IgD-negative memory B cell (primary cell): Measurements from ENCODE around the gene SLAIN1. TPM values are rescaled to one million over a fixed set of nuclear protein-coding genes. Genes with fewer than 3 reads are reported as not detected.
A peak's percentile ranks its signal among the peaks of the same experiment; 100 is the strongest.

ENCODE experiments used
- H3K27ac Mint-ChIP-seq, 3 donors: one replicate each; pipeline ENCODE4 v1.8.0; 2020 to 2022; ENCODE audit warnings: mild to moderate bottlenecking in 3 of 3, mixed read lengths in 3 of 3, moderate library complexity in 1 of 3
- H3K27me3 Mint-ChIP-seq: one replicate; pipeline ENCODE4 v1.8.0; 2021; ENCODE audit warnings: mixed read lengths
- H3K36me3 Mint-ChIP-seq: one replicate; pipeline ENCODE4 v1.8.0; 2020; ENCODE audit warnings: mild to moderate bottlenecking, mixed read lengths
- H3K4me1 Mint-ChIP-seq, 3 donors: one replicate each; pipeline ENCODE4 v1.8.0; 2020 to 2022; ENCODE audit warnings: mixed read lengths in 3 of 3, mild to moderate bottlenecking in 1 of 3
- H3K4me3 Mint-ChIP-seq, 4 donors: one replicate each; pipeline ENCODE4 v1.8.0; 2020 to 2022; ENCODE audit warnings: mild to moderate bottlenecking in 4 of 4, mixed read lengths in 4 of 4, moderate library complexity in 3 of 4
- H3K9me3 Mint-ChIP-seq, 3 donors: one replicate each; pipeline ENCODE4 v1.8.0; 2020 to 2021; ENCODE audit warnings: mixed read lengths in 3 of 3, mild to moderate bottlenecking in 1 of 3
- polyA plus RNA-seq: library from polyadenylated mRNA; unstranded; fragments of 300-500 nt; fragmentation: Illumina TruSeq; gene quantifications from one replicate; pipeline ENCODE4 v1.2.3, GENCODE V29; 2021

The SLAIN1 gene
- polyA plus RNA-seq, 1 donor from 2014 or later = 7.7 TPM

DNA sequence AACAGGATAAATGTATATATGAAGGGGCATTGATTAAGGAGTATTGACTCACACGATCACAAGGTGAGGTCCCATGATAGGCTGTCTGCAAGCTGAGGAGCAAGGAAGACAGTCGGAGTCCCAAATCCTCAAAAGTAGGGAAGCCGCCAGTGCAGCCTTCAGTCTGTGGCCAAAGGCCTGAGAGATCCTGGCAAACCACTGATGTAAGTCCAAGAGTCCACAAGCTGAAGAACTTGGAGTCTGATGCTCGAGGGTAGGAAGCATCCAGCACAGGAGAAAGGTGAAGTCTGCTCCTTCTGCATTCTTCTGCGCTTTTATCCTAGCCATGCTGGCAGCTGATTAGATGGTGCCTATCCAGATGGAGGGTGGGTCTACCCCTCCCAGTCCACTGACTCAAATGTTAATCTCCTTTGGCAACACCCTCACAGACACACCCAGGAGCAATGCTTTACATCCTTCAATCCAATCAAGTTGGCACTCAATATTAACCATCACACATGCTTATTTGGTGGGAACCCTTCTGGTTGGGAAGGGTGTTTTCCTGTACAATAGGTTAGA lies 55.1 kb downstream of the SLAIN1 start:
- no peaks in the 10 kb centered on the region for H3K27me3 Mint-ChIP-seq

DNA sequence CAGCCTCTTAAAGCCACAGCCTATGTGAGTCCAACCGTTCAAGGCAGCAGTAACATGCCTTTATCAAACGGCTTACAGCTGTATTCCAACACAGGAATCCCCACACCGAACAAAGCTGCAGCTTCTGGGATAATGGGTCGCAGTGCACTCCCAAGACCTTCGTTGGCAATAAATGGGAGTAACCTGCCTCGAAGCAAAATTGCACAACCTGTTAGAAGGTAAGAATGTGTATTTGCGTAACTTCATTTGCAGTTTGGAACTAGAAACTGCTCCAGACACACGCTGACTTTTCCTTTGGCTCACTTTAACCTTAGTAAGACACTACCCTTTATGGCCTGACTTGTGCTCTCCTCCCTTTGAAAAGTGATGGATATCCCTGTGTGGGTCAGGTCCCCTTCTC lies 63.4 kb downstream of the SLAIN1 start:
- Mint-ChIP-seq H3K27me3 (no peaks in the 10 kb centered on the region), H3K4me3 (no peak overlapping the region), H3K27ac (no peak overlapping the region), H3K9me3 (no peaks in the 10 kb centered on the region), H3K4me1 (peaks cover 3% of the 10 kb centered on the region in 3 donors), H3K36me3 (peaks cover 4% of the 10 kb centered on the region)

More for the DNA sequence above, 55.1 kb downstream of the SLAIN1 start:
- Mint-ChIP-seq H3K36me3 (no peaks in the 10 kb centered on the region), H3K27ac (no peak overlapping the region), H3K4me3 (no peak overlapping the region), H3K9me3 (no peaks in the 10 kb centered on the region), H3K4me1 (peaks cover 0 to 3% (median 2%) of the 10 kb centered on the region in 3 donors)

DNA sequence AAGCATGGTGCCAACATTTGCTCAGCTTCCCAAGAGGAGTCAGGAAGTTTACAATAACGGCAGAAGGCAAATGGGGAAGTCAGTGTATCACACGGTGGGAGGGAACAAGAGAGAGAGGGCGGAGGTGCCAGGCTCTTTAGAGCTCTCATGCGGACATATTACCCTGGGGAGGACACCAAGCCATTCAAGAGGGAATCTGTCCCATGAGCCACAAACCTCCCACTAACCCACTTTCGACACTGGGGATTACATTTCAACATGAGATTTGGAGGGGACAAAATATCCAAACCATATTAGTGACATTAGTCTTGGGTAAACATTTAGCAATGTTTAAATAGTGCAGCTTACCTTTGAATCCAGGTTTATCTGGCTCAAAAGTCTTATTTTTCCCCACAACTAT lies 69.9 kb downstream of the SLAIN1 start:
- Mint-ChIP-seq H3K9me3 (peaks cover 0 to 3% (median 0%) of the 10 kb centered on the region in 3 donors), H3K36me3 (peaks cover 9% of the 10 kb centered on the region), H3K4me3 (no peak overlapping the region), H3K27me3 (no peaks in the 10 kb centered on the region), H3K27ac (no peak overlapping the region), H3K4me1 (peaks cover 0 to 8% (median 3%) of the 10 kb centered on the region in 3 donors)

DNA sequence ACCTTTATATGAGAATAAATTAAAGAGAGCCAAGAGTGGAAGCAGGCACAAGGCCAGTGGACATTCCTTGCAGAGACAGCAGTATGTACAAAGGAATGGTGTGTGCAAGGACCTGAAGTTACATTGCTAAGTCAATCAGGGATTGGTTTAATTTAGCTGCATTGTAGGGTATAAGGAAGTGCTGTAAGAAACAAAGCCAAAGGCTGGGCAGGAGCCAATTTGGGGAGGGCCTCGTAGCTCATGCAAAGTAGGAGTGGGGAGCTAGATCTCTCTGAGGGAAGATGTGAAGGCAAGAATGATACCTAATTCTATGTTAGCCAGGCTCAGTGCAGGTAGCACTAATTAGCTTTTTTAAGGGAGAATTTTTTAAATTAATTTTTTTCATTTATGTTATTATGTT lies 76.7 kb downstream of the SLAIN1 start:
- no peaks in the 10 kb centered on the region for H3K27me3 Mint-ChIP-seq
- H3K36me3 Mint-ChIP-seq = peaks cover 4% of the 10 kb centered on the region
- no peak overlapping the region for H3K4me3 Mint-ChIP-seq
- H3K27ac Mint-ChIP-seq = no peak overlapping the region
- peaks cover 0 to 2% (median 1%) of the 10 kb centered on the region in 3 donors for H3K4me1 Mint-ChIP-seq
- H3K9me3 Mint-ChIP-seq = no peaks in the 10 kb centered on the region

DNA sequence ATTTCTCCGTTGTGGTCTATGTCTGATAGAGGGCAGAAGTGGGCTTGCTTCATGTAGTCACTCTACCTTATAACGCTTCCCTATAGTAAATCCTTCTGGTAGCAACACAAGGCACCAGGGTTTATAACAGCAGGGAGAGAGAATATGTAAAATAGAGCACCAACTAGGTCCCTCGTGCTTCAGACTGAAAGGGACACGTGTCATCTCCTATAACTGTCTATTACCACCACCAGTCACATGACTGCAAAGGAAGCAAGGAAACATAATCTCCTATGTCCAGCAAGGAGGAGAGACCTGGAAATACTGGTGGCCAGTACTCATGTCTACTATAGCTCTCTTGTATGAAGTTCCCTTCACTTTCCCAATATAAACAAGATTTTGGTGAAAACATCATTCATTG lies 79.2 kb downstream of the SLAIN1 start:
- Mint-ChIP-seq H3K27me3 (no peaks in the 10 kb centered on the region), H3K27ac (no peak overlapping the region), H3K36me3 (no peaks in the 10 kb centered on the region)

DNA sequence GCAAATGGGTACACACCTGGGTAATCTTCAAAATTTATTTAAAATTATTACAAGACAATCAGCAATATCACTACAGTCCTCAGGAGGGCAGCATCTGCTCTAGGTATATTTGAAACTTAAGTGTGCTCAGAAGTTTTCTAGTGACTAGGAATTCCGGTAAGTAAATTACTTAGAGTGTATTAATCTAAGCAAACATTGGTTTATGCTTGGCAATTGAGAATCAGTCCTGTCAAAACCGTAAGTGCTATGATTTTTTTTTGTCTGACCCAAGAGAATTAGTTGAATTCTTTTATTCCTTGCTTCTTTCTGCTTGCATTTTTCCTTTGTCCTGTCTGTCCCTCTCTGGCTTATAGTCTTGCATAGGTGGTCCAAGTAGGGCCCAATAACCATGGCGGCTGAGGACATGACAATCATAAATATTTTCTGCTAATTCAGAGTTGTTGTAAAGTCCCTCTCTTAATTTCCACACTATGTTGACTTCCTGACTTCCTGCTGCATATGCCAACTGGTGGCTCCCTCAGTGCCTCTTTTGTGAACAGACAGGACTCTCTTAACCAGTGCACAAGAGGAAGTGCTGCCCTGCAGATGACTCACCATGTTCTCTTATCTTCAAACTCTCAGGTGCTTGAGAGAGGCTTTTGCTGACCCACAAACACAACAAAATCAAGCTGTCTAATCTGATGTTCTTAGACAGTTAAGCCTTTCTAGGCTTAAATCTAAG lies 82.2 kb downstream of the SLAIN1 start:
- Mint-ChIP-seq H3K4me1 (peaks cover 0 to 6% (median 5%) of the 10 kb centered on the region in 3 donors), H3K27me3 (peaks cover 4% of the 10 kb centered on the region), H3K36me3 (peaks cover 4% of the 10 kb centered on the region), H3K4me3 (no peak overlapping the region), H3K9me3 (no peaks in the 10 kb centered on the region), H3K27ac (peak overlapping the region in 1 of 3 donors; percentile 40)

More for the DNA sequence above, 79.2 kb downstream of the SLAIN1 start:
- H3K4me1 Mint-ChIP-seq = peaks cover 0 to 6% (median 6%) of the 10 kb centered on the region in 3 donors
- H3K4me3 Mint-ChIP-seq = no peak overlapping the region
- H3K9me3 Mint-ChIP-seq = no peaks in the 10 kb centered on the region

DNA sequence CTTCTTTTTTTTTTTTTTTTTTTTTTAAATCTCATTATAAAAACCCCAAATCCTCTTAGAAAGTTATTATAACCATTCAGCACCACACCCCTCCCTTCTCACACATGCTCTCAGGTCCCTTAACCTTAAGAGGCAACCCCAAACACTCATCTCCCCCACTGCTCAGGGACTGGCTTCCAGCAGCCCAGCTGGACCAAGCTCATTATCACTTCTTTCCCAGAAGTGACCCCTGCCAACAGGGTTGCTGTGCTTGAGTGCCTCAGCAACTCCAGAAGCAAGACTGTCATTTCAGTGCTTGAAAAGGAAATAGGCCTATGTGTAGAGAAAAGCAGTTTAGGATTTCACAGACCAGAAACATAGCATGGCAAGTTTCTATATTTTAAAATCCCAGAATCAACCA lies 84.3 kb downstream of the SLAIN1 start:
- Mint-ChIP-seq H3K9me3 (no peaks in the 10 kb centered on the region), H3K4me3 (no peak overlapping the region), H3K4me1 (peaks cover 0 to 6% (median 5%) of the 10 kb centered on the region in 3 donors), H3K36me3 (peaks cover 7% of the 10 kb centered on the region), H3K27me3 (peaks cover 4% of the 10 kb centered on the region), H3K27ac (no peak overlapping the region)

DNA sequence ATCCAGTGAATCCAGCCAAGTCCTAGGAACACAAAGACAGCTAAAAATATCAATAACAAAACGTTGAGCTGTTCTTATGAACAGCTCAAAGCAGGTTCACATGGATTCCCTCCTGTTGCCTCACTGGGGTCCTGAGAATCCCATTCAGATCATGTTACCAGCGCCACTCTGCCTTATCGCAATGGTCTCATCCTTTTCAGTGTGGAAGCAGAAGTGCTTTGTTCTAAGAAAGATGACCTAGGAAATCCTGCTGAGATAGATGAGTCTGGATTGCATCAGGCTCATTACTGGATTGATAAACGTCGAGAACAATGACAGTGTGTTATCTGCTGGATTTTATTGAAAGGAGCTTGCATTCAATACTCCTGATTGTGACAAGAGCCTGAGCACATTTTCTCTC lies 87.0 kb downstream of the SLAIN1 start:
- peaks cover 6% of the 10 kb centered on the region for H3K27me3 Mint-ChIP-seq
- no peaks in the 10 kb centered on the region for H3K9me3 Mint-ChIP-seq
- H3K4me1 Mint-ChIP-seq = peaks cover 0 to 5% (median 5%) of the 10 kb centered on the region in 3 donors
- no peak overlapping the region for H3K4me3 Mint-ChIP-seq
- H3K36me3 Mint-ChIP-seq = peaks cover 7% of the 10 kb centered on the region
- no peak overlapping the region for H3K27ac Mint-ChIP-seq

DNA sequence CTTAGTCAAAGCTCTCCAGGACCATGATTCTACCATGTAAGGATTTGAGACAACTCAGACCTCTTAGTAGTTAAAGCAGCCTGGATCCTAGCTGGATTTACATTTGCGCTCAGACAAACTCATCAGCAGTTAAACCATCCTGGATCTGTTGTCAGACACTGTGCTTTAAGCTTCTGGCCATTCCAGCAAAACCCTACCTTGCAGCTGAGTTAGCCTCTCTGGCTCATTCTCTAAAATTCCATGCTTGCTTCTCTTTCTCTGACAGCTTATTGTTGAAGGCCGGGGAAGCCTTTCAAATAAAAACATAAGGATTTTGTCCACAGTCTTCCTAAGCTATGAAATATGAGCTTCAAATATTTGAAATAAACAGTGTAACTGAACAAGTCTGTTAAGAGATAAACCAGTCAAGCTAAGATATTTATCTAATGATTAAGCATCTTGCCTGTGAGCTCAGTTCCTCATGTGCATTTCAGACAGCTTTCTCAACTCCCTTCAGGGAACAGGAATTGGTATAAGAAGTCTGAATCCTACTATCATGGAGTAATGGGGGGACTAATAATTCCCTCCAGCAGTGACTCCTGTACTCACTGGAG lies 89.3 kb downstream of the SLAIN1 start:
- Mint-ChIP-seq H3K36me3 (peaks cover 7% of the 10 kb centered on the region), H3K27ac (peak overlapping the region in 1 of 3 donors; percentile 66), H3K4me3 (no peak overlapping the region), H3K9me3 (peaks cover under 1 to 5% (median 4%) of the 10 kb centered on the region in 3 donors), H3K4me1 (no peaks in the 10 kb centered on the region), H3K27me3 (peaks cover 6% of the 10 kb centered on the region)

DNA sequence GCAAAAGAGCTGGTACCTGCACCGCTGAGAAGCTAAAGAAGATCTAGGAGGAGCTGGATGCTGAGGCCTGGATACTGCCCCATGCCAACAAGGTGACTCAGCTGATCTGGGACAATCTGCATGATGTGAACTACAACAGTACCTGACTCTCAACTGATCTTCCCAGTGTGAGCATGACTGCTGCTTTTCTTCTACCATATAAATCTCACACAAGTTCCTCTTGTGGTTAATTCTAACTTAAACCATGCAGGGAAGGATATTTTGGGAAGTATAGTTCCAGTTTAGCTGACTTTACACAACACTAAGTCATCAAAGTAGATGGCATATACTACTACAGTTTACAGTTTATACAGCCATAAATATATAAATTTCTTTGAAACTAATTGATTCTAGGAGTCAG lies 91.9 kb downstream of the SLAIN1 start:
- no peak overlapping the region for H3K4me3 Mint-ChIP-seq
- H3K4me1 Mint-ChIP-seq = no peaks in the 10 kb centered on the region
- no peak overlapping the region for H3K27ac Mint-ChIP-seq
- peaks cover 6 to 11% (median 6%) of the 10 kb centered on the region in 3 donors for H3K9me3 Mint-ChIP-seq
- peaks cover 3% of the 10 kb centered on the region for H3K36me3 Mint-ChIP-seq
- H3K27me3 Mint-ChIP-seq = peaks cover 6% of the 10 kb centered on the region

DNA sequence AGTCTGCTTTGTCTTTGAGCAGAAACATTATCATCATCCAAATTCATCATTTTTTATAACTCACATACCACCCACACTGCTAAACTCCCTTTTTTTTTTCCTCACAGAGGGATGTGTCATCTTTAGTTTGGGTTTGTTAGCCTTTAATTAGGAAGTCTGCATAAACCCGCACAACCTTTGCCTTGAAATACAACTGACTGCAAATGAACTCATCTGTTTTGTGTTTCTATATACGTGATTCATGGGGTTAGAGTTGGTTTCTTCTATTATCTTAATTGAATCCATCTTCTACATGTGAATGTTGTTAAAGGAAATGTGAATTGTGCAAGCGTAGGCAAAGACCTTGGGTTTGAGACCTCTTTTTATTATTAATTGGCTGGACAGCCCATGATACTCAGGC lies 102.7 kb downstream of the SLAIN1 start:
- H3K36me3 Mint-ChIP-seq = no peaks in the 10 kb centered on the region
- no peak overlapping the region for H3K27ac Mint-ChIP-seq
- no peaks in the 10 kb centered on the region for H3K4me1 Mint-ChIP-seq
- peaks cover 0 to 3% (median 0%) of the 10 kb centered on the region in 3 donors for H3K9me3 Mint-ChIP-seq
- H3K27me3 Mint-ChIP-seq = peaks cover 2% of the 10 kb centered on the region
- H3K4me3 Mint-ChIP-seq = no peak overlapping the region

DNA sequence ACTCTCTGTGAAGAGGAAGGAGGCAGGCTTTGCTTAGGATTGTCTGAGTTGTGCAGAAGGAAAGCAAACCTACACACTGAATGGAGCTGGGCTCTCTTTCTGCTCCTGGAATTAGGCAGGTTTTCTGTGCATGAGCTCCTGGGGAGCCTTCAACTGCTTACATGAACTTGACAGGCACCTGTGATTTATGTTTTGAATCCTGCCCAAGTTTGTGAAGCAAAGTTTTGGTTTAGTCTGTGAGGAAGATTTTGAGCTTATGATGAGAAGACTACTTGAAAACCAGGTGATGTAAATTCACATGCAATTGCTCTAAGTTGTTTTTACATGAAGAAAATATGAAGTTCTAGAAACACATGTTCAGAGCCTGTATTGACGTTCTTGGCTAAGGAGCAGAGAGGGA lies 109.0 kb downstream of the SLAIN1 start:
- peaks cover 0 to 3% (median 0%) of the 10 kb centered on the region in 3 donors for H3K9me3 Mint-ChIP-seq
- H3K27me3 Mint-ChIP-seq = peaks cover 2% of the 10 kb centered on the region
- H3K4me1 Mint-ChIP-seq = no peaks in the 10 kb centered on the region
- no peaks in the 10 kb centered on the region for H3K36me3 Mint-ChIP-seq
- no peak overlapping the region for H3K4me3 Mint-ChIP-seq
- H3K27ac Mint-ChIP-seq = no peak overlapping the region

DNA sequence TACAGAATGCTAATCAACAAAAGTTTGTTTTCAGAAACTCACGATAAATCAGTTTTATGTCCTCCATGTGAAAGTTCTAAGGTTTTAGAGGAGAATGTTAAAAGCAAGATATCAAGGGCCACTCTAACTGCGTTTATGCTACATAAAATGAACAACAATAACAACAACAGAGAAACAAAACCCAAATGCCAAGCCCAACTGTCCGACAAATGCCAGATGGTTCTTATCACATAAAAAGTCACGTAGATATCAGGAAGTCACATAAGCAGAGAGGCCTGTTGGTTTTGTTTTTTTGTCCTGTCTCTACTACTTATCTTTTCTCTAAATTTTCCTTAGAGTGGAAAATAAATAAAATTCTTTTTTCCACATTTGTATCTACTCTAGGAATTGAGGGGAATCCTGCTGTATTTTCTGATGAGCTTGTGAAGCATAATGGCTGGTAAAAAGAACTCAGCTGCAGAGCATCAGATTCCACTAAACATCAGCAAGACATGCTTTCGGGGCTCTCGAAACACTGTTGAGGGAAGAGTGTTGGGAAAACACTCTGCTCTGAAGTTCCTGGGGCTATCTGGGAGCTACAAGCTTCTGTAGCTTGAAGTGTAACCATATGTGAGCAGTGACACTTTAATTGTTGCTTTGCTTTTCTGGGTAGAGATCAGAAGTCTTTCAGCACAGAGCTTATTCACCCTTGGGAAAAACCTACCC lies 110.1 kb downstream of the SLAIN1 start:
- Mint-ChIP-seq H3K9me3 (peaks cover 0 to 3% (median 0%) of the 10 kb centered on the region in 3 donors), H3K4me1 (no peaks in the 10 kb centered on the region), H3K4me3 (no peak overlapping the region), H3K27me3 (peaks cover 2% of the 10 kb centered on the region), H3K27ac (no peak overlapping the region), H3K36me3 (no peaks in the 10 kb centered on the region)

DNA sequence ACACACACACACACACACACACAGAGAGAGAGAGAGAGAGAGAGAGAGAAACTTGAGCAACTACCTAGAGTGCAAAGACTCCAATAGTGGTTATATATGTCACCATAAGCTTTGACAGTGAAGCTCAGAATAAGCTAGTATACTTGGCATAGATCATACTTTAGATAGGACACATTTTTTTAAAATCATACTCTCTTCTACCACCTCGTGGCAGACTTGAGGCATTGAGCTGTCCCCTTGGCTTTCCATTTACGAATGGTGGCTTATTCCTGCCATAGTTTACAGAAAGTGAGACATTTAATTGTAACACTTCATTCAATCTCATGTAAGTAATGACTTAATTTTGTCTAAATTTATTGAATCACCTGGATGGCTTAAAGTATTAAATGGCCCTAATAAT lies 112.9 kb downstream of the SLAIN1 start:
- Mint-ChIP-seq H3K4me3 (no peak overlapping the region), H3K9me3 (no peaks in the 10 kb centered on the region), H3K36me3 (peaks cover 2% of the 10 kb centered on the region), H3K27ac (no peak overlapping the region), H3K27me3 (no peaks in the 10 kb centered on the region), H3K4me1 (no peaks in the 10 kb centered on the region)

DNA sequence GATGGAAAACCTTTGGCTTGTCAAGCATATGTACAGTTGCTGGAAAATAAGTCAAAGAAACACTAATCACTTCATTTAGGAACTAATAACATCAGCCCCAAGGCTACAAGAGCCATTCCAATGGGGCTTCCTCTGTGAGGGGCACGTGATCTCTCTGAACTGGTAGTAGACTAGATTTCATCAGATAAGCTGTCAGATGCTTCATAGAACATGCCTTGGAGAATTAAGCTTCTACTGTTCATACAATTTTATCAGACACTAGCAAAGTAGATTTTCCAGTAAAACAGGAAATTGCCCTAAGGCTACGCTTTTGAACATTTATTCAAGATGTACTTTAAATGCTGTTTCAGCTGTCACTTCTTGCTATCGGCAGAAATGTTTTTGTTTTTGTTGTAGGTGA lies 113.4 kb downstream of the SLAIN1 start:
- H3K4me1 Mint-ChIP-seq = no peaks in the 10 kb centered on the region

More for the DNA sequence above, 113.4 kb downstream of the SLAIN1 start:
- no peak overlapping the region for H3K4me3 Mint-ChIP-seq
- peaks cover 2% of the 10 kb centered on the region for H3K36me3 Mint-ChIP-seq
- H3K9me3 Mint-ChIP-seq = no peaks in the 10 kb centered on the region
- no peak overlapping the region for H3K27ac Mint-ChIP-seq
- no peaks in the 10 kb centered on the region for H3K27me3 Mint-ChIP-seq
